ENCODE data around the gene SLC25A30. TPM values are rescaled to one million over a fixed set of nuclear protein-coding genes. Genes with fewer than 3 reads are reported as not detected.
"Not testable (repeated sequence)": the region's sequence is repeated elsewhere in the genome, so short reads cannot be mapped to it uniquely, and the experiment has no call there.

The SLC25A30 gene
- total RNA-seq, 2 experiments from 2014 or later, result 18.6 to 19.6 TPM

GRCh38 chr13:45365558-45365885 is 52.7 kb downstream of the SLC25A30 start:
- Mint-ChIP-seq H3K36me3 (peaks cover 35% of the 10 kb centered on the region), H3K27ac (peak overlapping the region; percentile 10), H3K27me3 (no peaks in the 10 kb centered on the region), H3K4me3 (no peak overlapping the region), H3K4me1 (peaks cover 49% of the 10 kb centered on the region), H3K9me3 (peaks cover 4% of the 10 kb centered on the region)
- no peak for ATAC-seq (ENCODE audit: low read depth)
- POLR2A ChIA-PET, result interaction anchor here (1.3 kb wide), 1 partner anchor 24 kb away, joined by 6 read pairs; the partner anchor contains the start of gene TPT1
- no peak for DNase-seq

GRCh38 chr13:45364876-45365557 is 53.2 kb downstream of the SLC25A30 start:
- H3K27me3 Mint-ChIP-seq, result no peaks in the 10 kb centered on the region
- POLR2A ChIA-PET, result interaction anchor here (0.6 to 1.3 kb wide), 4 partner anchors 15 to 183 kb away, joined by 3 to 7 read pairs (median 4); partner anchors contain the start of genes COG3 and TPT1
- peaks cover 39% of the 10 kb centered on the region for H3K36me3 Mint-ChIP-seq
- ATAC-seq (ENCODE audit: low read depth), result no peak
- peak overlapping the region; percentile 64 for H3K27ac Mint-ChIP-seq
- H3K9me3 Mint-ChIP-seq, result peaks cover 4% of the 10 kb centered on the region
- DNase-seq, result no peak
- H3K4me1 Mint-ChIP-seq, result peaks cover 48% of the 10 kb centered on the region
- H3K4me3 Mint-ChIP-seq, result no peak overlapping the region

DNA sequence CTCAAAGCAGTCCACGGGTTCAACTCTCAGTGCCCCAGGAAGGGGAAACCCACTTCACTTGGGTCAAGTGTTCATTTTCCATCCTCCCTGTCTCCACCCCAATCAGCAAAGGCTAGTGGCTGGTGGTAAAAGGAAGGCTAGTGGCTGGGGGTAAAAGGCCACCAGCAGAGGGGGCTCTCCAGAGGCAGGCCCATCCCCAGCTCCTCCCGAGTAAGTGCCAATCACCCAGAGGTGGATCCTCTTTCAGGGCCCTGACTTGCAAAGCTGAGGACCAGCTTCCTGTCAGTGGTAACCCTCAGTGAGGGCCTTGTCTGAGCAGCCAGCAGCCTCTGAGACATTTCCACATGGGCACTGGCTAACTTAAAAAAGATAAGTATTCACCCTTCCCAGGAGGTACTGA is 55.2 kb downstream of the SLC25A30 start:
- H3K27ac Mint-ChIP-seq, result peak overlapping the region; percentile 74
- H3K4me1 Mint-ChIP-seq, result peaks cover 39% of the 10 kb centered on the region
- DNase-seq, result no peak
- peaks cover 48% of the 10 kb centered on the region for H3K36me3 Mint-ChIP-seq
- no peaks in the 10 kb centered on the region for H3K27me3 Mint-ChIP-seq
- H3K9me3 Mint-ChIP-seq, result peaks cover 4% of the 10 kb centered on the region
- POLR2A ChIA-PET, result interaction anchor here (1.0 to 1.5 kb wide), 4 partner anchors 15 to 52 kb away, joined by 3 to 6 read pairs (median 5); partner anchors contain the start of gene TPT1
- no peak overlapping the region for H3K4me3 Mint-ChIP-seq
- ATAC-seq (ENCODE audit: low read depth), result peak; percentile 20

DNA sequence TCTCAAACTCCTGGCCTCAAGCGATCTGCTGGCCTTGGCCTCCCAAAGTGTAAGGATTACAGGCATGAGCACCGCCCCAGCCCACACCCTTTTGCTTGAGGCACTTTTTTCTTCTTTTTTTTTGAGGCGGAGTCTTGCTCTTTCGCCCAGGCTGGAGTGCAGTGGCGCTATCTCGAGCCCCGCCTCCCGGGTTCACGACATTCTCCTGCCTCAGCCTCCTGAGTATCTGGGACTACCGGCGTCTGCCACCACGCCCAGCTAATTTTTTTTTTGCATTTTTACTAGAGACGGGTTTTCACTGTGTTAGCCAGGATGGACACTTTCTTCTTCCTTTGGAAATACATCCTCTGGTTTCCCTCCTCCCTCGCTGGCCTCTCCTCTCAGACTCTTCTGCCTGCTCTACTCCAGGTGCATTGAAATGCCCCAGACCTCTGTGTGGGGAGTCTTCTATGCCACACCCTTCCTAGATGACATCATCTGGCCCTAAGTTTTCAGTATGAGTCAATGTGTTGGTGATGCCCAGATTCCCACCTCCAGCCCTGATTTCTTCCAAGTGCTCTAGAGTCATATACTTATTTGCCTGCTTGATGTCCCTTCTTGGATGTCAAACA is 56.5 kb downstream of the SLC25A30 start:
- Mint-ChIP-seq H3K4me1 (peaks cover 39% of the 10 kb centered on the region), H3K4me3 (no peak overlapping the region), H3K36me3 (peaks cover 55% of the 10 kb centered on the region), H3K27ac (peak overlapping the region; percentile 47), H3K9me3 (peaks cover 4% of the 10 kb centered on the region), H3K27me3 (no peaks in the 10 kb centered on the region)
- ATAC-seq (ENCODE audit: low read depth), result no peak
- DNase-seq, result no peak
- POLR2A ChIA-PET, result interaction anchor here (1.5 kb wide), 1 partner anchor 18 kb away, joined by 5 read pairs; no protein-coding TSS in a partner anchor

- Mint-ChIP-seq H3K36me3 (peaks cover 33% of the 10 kb centered on the region), H3K4me1 (peaks cover 32% of the 10 kb centered on the region), H3K27ac (peak overlapping the region; percentile 72), H3K4me3 (peak overlapping the region; percentile 31), H3K27me3 (no peaks in the 10 kb centered on the region), H3K9me3 (no peaks in the 10 kb centered on the region)
- POLR2A ChIA-PET, result interaction anchor here (1.0 to 1.9 kb wide), 4 partner anchors 9 to 16 kb away, joined by 3 to 17 read pairs (median 6); partner anchors contain the start of gene TPT1
- ATAC-seq (ENCODE audit: low read depth) (peak; percentile 67), DNase-seq (no peak)
Observed at GRCh38 chr13:45356966-45357672, 61.1 kb downstream of the SLC25A30 start.

- Mint-ChIP-seq H3K27me3 (no peaks in the 10 kb centered on the region), H3K27ac (no peak overlapping the region), H3K4me3 (no peak overlapping the region), H3K36me3 (peaks cover 37% of the 10 kb centered on the region), H3K4me1 (peaks cover 27% of the 10 kb centered on the region), H3K9me3 (no peaks in the 10 kb centered on the region)
- POLR2A ChIA-PET, result interaction anchor here (0.7 kb wide), 1 partner anchor 51 kb away, joined by 4 read pairs; no protein-coding TSS in a partner anchor
- DNase-seq (no peak), ATAC-seq (ENCODE audit: low read depth) (no peak)
Observed at GRCh38 chr13:45353895-45354294, 64.3 kb downstream of the SLC25A30 start.

DNA sequence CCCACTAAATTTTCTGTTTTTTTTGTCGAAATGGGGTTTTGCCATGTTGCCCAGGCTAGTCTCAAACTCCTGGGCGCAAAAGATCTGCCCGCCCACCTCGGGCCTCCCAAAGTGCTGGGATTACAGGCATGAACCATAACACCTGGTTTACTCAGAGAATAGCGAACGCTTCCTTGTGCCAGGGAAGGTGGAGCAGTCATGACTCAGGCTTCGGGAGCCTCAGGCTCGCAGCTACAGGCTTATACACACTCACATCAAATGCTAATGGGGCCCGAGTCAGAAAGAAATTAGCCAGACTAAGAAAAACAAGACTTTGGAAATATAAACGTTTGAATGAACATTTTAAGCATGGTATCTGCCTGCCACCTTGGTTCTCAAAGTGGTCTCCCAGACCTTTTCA is 66.1 kb downstream of the SLC25A30 start:
- peaks cover 28% of the 10 kb centered on the region for H3K36me3 Mint-ChIP-seq
- H3K27me3 Mint-ChIP-seq, result no peaks in the 10 kb centered on the region
- DNase-seq, result no peak
- POLR2A ChIA-PET, result no interaction called here
- H3K4me1 Mint-ChIP-seq, result peaks cover 18% of the 10 kb centered on the region
- H3K4me3 Mint-ChIP-seq, result no peak overlapping the region
- H3K27ac Mint-ChIP-seq, result no peak overlapping the region
- no peaks in the 10 kb centered on the region for H3K9me3 Mint-ChIP-seq
- ATAC-seq (ENCODE audit: low read depth), result no peak

DNA sequence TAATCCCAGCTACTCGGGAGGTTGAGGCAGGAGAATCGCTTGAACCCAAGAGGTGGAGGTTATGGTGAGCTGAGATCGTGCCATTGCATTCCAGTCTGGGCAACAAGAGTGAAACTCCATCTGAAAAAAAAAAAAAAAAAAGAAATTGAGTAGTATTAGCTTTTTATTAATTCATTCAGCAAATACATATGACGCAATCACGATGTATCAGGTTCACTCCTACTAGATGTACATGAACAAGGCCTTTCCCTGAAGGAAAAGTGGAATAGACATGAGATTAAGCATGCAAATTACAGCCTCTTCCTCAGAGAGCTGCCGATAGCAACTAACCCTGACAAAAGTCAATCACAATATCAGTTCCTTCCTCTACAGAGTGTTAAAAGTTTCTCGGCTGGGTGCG is 68.0 kb downstream of the SLC25A30 start:
- H3K27me3 Mint-ChIP-seq, result no peaks in the 10 kb centered on the region
- H3K36me3 Mint-ChIP-seq, result peaks cover 26% of the 10 kb centered on the region
- ATAC-seq (ENCODE audit: low read depth), result no peak
- H3K9me3 Mint-ChIP-seq, result no peaks in the 10 kb centered on the region
- no peak for DNase-seq
- H3K4me1 Mint-ChIP-seq, result peaks cover 13% of the 10 kb centered on the region
- POLR2A ChIA-PET, result interaction anchor here (0.7 kb wide), 2 partner anchors 14 to 65 kb away, joined by 3 to 6 read pairs; no protein-coding TSS in a partner anchor
- H3K27ac Mint-ChIP-seq, result no peak overlapping the region
- no peak overlapping the region for H3K4me3 Mint-ChIP-seq

DNA sequence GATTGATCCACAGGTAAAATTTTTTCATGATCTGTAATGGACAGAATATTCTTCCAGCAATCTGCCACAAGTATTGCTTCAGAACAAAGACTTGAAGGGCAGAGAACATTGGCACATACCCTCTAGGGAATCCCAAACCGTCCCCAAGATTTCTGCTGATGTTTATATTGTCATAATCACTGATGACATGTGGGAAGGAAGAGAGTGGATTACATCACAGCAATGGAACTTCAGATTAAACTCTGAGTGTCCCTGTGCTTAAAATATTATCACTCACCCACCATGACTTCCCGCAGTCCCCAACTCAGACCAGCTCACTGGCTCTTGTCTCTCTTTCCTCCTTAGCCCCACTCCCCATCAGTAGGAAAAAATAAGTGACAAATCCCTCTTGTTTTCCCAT is 68.7 kb downstream of the SLC25A30 start:
- H3K9me3 Mint-ChIP-seq, result no peaks in the 10 kb centered on the region
- ATAC-seq (ENCODE audit: low read depth) (no peak), DNase-seq (no peak)
- no peak overlapping the region for H3K27ac Mint-ChIP-seq
- H3K4me1 Mint-ChIP-seq, result peaks cover 13% of the 10 kb centered on the region
- H3K27me3 Mint-ChIP-seq, result no peaks in the 10 kb centered on the region
- H3K4me3 Mint-ChIP-seq, result no peak overlapping the region
- H3K36me3 Mint-ChIP-seq, result peaks cover 29% of the 10 kb centered on the region
- POLR2A ChIA-PET, result interaction anchor here (0.7 kb wide), 2 partner anchors 15 to 65 kb away, joined by 3 to 6 read pairs; no protein-coding TSS in a partner anchor

- ATAC-seq (ENCODE audit: low read depth); H3K27ac Mint-ChIP-seq; H3K9me3 Mint-ChIP-seq; H3K4me3 Mint-ChIP-seq; DNase-seq; H3K27me3 Mint-ChIP-seq: not testable (repeated sequence)
- Mint-ChIP-seq H3K36me3 (peaks cover 28% of the 10 kb centered on the region), H3K4me1 (peaks cover 15% of the 10 kb centered on the region)
- POLR2A ChIA-PET, result interaction anchor here (0.9 to 1.7 kb wide), 2 partner anchors 13 to 19 kb away, joined by 3 to 5 read pairs; no protein-coding TSS in a partner anchor
Observed at GRCh38 chr13:45344064-45344463, 74.1 kb downstream of the SLC25A30 start.

Other genes starting within 250 kb of the SLC25A30 start
- gene KCTD4, start 217.3 kb downstream of the SLC25A30 start, total RNA-seq, result not detected
- gene TPT1, start 77.2 kb downstream of the SLC25A30 start, total RNA-seq, result 1,000 to 10,000 TPM; 5,393 to 5,681 TPM
- 10 to 100 TPM; 26.2 to 28.4 TPM for gene COG3, start 46.6 kb upstream of the SLC25A30 start, total RNA-seq
- not detected for gene ERICH6B, start 197.4 kb upstream of the SLC25A30 start, total RNA-seq